Measurements from ENCODE around the gene MGAT5B.
"Not testable (repeated sequence)": the region's sequence is repeated elsewhere in the genome, so short reads cannot be mapped to it uniquely, and the experiment has no call there.

Gene MGAT5B

DNA sequence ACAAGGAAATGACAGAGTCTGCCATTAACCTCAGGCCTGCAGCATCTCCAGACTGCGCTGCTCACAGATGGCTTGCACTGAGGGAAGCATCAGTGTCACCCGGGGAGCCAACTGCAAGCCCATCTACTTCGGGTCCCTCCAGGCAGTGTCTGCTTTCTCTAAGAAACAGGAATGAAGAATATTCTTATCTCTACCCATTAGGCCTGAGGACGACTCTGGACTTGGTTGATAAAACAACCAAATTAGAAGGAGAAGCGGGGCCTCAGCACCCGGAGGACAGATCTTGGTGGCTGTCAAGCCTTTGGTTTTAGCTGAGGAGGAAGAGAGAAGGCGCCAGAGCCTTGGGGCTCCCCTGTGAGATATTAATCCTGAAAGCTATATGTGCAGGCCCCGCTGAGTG is 19.5 kb upstream of the MGAT5B start:
- no peak for DNase-seq (ENCODE audit: low spot score)

DNA sequence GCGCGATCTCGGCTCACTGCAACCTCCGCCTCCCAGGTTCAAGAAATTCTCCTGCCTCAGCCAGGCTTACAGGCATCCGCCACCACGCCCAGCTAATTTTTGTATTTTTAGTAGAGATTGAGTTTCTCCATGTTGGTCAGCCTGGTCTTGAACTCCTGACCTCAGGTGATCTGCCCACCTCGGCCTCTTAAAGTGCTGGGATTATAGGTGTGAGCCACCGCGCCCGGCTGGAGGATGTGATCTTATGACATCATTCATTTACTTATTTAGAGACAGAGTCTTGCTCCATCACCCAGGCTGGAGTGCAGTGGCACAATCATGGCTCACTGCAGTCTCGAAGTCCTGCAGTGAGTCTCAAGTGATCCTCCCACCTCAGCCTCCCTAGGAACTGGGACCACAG is 19.0 kb upstream of the MGAT5B start:
- not testable (repeated sequence) for DNase-seq (ENCODE audit: low spot score)

DNA sequence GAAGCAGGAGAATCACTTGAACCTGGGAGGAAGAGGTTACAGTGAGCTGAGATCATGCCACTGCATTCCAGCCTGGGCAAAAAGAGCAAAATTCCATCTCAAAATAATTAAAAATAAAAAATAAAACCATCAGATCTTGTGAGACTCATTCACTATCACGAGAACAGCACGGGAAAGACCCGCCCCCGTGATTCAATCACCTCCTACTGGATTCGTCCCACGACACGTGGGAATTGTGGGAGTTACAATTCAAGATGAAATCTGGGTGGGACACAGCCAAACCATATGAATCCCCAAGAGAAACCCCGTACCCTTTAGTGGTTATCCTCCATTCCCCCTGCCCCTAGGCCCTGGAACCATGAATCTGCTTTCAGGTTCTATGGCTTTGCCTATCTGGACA is 15.4 kb upstream of the MGAT5B start:
- no peak for DNase-seq (ENCODE audit: low spot score)

DNA sequence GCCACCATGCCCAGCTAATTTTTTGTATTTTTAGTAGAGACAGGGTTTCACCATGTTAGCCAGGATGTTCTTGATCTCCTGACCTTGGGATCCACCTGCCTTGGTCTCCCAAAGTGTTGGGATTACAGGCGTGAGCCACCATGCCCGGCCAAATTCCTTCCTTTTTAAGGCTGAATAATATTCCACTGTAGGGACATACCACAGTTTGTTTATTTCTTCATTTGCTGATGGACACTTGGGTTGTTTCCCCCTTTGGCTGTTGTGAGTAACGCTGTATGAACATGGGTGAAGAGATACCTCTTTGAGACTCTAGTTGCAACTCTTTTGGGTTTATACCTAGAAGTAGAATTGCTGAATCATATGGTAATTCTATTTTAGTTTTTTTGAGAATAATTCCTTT is 13.1 kb upstream of the MGAT5B start:
- no peak for DNase-seq (ENCODE audit: low spot score)

DNA sequence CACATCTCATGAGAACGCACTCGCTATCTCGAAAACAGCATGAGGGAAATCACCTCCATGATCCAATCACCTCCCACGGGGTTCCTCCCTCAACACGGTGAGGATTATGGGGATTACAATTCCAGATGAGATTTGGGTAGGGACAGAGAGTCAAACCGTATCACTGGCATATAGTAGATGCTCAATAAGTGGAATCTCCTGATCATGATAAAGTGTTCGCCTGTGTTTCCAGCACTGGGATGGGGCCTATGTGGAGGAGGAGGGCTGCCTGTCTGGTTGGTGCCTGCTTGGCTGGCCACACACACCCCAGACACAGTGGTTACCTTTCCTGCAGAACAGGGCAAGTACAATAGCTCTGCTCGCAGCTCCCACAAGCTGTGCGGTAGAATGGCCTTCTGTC is 6.1 kb upstream of the MGAT5B start:
- DNase-seq (ENCODE audit: low spot score) = no peak

DNA sequence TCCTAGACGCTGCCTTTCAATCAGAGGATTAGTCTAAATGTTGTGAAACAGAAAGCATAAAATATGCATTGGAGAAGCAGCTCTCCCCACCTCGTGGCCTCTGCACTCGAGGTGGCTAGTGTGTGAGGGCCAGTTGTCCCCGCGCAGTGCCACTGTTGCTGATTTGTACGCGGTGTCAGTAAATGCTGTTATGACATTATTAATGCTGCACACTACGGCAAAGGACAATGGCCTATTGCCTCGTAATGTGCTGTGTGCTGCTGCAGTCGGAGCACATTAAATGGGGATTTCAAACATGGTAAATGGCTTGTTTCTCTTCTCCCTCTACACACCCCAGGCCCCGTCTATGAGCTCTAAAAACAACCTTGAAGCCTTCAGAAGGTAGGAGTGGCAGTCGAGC is 5.7 kb upstream of the MGAT5B start:
- no peak for DNase-seq (ENCODE audit: low spot score)

DNA sequence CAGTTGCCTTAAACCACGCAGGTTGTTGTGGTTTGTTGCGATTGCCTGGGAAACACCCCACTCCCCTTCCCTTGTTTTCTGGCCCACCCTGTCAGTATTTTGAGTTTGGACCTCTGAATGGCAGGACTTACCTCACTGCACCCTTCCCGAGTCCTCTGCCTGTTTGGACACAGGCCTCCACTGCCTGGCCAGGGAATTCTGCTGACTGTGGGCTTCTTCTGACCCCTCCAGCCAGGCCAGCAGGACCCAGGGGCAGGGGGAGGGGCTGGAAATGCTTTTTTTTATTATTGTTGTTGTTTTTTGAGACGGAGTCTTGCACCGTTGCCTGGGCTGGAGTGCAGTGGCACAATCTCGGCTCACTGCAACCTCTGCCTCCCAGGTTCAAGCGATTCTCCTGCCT is 4.2 kb upstream of the MGAT5B start:
- no peak for DNase-seq (ENCODE audit: low spot score)

DNA sequence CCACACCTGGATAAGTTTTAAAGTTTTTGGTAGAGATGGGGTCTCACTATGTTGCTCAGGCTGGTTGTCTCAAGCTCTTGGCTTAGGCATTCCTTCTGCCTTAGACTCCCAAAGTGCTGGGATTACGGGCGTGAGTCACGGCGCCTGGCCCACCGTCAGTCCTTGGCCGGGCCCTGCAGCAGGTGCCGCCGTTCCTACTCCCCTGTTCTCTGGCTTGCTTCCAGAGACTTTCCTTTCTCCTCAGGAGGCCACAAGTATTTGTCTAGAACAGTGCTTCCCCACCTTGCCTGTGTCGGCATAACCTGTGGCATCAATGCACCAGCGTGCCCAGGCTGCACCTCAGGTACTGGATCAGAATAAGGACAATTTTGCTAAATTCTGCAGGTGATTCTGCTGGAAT is 3.0 kb upstream of the MGAT5B start:
- DNase-seq (ENCODE audit: low spot score) = no peak

DNA sequence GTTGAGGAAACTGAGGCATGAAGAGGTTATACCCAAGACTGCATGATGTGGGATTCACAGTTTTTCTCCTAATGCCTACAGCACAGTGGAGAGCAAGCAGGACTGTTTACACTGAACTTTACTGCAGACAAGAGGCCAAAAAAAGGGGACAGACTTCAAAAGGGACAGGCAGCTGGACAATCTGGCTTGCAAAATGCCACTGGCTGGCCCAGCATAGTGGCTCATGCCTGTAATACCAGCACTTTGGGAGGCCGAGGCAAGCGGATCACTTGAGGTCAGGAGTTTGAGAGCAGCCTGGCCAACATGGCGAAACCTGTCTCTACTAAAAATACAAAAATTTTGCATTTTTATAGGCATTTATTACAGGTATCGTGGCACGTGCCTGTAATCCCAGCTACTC is 2.0 kb upstream of the MGAT5B start:
- no peak for DNase-seq (ENCODE audit: low spot score)

DNA sequence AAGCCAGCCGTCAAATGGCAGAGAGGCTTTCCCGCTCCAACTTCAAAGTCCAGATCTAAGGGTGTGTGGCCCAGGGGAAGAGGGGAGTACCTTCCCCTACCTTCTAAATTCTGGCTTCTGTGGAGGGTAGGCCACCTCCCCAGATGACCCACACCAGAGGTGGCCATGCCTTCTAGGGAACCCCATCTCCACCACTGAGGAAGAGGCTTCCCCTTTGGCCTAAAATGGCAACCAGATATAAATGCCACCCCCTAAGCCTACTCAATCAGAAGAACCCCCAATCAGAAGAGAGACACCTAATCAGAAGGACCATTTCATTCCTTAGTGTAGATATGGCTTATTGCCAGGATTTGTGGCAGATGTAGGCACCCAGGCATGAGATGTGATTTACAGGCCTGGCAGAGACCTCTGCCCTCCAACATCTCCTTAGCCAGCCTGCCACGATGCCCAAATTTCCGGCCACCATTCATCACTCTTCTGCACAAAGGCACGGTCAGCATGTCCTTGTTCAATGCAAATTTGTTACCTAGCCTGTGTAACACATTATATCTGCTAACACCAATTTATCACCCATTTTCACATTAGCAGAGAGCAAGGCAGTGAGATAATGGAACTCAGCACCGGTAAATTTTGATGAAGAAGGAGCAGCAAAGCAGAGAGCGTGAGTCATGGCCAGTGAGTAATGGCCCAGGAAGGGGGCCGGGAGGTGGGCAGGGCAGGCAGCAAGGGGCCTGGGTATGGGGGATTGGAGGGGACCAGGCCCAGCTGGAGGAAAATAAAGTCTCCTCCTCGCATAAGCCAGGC is 1.2 kb upstream of the MGAT5B start:
- DNase-seq (ENCODE audit: low spot score) = no peak

DNA sequence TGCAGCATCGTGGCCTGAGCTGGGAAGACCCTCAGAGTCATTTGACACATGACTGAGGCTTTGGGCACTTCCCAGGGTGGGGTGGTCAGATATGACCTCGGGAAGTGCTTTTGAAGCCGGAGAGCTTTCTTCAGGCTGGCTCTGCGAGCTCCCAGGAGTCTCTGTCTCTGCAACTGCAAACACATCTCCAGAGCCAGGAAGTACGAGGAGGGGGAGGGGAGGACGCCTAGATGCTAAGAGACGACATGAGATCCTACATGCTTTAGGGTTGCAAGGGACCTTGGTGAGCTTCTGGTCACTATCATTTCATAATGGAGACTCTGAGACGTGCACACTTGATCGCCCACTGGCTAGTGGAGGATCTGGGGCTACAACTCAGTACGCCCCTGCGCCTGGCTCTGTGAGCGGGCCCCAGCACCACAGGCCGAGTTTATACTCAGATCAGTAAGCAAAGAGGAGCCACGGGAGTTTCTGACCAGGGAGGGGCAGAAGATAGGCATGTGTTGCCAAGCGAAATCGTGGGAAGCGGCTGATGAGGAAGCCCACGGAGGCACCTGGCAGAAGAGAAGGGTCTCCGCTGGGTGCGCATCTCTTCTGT is 527 bp upstream of the MGAT5B start:
- no peak for DNase-seq (ENCODE audit: low spot score)

DNA sequence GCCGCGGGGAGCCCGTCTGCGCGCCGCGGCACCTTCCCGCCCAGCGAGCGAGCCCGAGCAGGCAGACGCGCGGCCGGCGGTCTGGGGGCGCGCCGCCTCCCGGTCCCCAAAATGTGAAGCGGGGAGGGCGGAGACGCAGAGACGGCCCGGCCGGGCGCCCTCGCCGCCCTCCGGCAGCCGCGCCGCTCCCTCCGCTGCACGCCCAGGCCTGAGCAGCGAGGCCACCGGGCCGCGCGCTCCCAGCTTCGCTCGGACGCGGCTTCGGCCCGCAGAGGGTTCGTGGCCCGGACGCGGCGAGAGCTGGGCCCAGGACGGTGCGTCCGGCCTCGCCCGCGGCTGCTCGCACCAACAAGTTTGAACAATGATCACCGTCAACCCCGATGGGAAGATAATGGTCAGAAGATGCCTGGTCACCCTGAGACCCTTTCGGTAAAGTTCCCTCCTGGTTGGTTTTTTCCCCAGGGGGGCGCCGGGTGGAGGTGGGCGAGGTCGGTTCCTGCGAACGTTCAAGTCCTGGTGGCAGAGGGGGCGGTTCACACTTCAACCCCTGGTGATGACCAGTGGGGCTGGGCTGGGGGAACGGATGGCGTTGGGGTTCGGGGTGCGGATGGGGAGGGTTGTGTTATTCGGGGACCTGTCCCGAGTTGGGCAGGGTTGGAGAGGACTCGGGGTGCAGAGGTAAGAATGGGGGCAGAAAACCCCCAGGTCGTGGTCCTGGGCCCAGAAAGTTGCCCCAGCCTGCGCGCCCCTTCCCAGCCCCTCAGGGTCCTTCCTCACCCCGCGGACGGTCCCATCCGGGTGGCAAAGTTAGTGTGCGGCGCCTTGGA is 678 bp downstream of the MGAT5B start:
- no peak for DNase-seq (ENCODE audit: low spot score)

DNA sequence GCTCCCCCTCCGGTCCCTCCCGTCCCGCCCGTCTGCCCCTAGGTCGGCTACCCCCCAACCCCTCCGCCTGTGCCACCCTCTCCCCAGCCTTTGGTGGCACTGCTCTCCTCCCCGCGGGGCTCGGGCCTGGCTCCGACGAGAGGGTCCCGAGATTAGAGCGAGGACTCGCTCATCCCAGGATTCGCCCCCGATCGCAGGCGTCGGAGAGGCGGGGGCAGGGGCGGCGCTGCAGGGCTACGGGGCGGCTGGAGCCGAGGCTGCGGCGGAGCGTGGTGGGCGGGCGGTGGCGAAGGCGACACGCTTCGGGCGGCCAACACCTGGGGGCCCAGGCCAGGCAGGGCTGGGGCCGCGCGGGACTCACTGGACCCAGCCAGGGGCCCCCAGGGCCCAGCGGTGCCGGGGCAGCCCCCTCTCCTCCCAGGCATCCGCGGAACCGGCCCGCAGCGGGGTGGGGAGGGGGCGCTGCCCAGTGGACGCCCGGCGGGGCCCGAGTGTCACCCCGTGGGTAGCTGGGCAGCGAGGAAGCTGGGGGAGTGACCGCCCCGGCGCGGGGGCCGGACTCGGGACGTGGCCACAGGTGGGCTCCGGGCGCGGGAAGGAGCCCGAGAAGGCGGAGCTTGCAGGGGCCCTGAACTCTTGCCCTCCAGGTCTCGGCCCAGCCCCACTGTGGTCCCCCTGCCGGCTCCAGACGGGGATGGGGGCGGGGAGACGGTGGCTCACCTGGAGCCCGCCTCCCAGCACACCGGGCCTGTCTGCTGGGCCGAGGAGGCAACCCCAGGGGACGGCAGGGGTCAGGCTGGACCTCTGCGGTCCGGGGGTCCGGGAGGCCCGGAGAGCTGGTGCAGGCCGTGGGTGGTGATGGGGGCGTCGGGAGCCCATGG is 1.5 kb downstream of the MGAT5B start:
- no peak for DNase-seq (ENCODE audit: low spot score)

DNA sequence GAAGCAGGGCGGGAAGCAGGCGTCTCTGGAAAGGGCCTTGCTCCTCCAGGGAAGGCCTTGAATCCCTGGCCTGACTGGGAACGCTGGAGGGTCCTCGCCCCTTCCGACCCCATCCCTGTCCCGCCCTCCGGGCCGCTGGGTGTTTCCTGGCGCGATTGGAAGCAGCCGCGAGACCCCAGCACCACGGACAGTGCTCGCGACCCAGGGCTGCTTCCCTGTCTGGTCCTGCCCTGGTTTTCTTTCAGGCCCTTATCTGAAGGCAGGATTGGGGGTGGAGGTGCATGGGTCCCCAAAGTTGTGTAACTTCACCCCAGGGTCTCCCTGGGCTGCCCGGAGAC is 2.1 kb downstream of the MGAT5B start:
- DNase-seq (ENCODE audit: low spot score) = no peak

DNA sequence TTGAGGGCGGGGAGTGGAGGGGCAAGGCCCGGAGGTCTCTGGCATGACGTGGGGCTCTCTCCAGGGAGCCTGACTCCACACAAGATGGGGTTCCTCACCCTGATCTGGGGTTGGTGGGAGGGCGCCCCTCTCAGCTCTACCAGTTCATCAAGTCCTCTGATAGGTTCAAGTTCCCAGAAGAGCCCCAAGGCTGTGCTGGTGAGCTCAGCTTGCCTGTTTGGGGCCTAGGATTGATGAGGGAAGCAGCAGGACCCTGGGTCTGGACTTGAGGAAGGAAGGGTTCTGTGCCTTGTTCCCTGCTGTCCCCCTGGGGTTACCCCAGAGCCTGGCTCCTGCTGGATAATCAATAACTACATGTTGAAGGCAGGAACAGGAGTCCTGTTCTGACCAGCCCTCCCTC is 3.5 kb downstream of the MGAT5B start:
- no peak for DNase-seq (ENCODE audit: low spot score)

DNA sequence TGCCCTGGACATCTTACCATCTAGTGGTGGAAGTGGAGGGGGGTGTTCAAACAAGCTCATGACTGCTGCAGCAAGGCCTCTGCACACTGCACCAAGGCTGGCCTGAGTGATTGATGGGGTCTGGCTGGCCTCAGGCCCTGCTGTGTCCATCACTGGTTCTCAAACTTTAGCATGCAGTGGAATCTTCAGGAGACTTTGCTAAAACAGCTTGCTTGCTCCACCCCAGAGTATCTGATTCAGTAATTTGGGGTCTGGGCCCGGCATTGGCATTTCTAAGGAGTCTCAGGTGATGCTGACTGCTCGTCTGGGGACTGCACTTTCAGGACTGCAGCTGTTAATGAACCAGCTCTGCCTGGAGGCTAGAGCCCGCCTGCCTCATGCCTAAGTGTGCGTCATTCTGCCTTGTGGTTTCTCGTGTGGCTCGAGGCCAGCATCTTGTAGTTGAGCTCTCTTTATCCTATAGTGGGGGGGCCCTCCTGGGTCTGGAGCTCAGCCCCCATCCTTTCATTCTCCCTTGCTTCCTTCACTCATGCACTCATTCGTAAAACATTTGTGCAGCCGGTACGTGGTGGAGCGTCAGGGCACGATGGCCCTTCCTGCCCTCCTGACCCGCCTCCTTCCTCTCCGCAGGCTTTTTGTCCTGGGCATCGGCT is 4.1 kb downstream of the MGAT5B start:
- DNase-seq (ENCODE audit: low spot score) = no peak

DNA sequence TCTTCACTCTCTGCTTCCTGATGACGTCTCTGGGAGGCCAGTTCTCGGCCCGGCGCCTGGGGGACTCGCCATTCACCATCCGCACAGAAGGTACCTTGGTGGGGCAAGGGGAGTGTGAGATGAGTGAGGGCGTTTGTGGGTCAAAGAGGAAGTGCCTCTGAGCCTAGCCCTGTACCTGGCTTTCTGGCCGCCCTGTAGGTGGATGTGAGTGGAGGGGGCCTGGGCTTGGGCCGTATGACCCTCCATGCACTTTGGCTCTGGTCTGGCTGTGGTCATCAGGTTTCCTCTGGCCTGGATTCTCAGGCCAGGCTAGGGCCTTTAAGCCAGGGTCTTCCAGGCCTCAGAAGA is 4.6 kb downstream of the MGAT5B start:
- DNase-seq (ENCODE audit: low spot score) = no peak

DNA sequence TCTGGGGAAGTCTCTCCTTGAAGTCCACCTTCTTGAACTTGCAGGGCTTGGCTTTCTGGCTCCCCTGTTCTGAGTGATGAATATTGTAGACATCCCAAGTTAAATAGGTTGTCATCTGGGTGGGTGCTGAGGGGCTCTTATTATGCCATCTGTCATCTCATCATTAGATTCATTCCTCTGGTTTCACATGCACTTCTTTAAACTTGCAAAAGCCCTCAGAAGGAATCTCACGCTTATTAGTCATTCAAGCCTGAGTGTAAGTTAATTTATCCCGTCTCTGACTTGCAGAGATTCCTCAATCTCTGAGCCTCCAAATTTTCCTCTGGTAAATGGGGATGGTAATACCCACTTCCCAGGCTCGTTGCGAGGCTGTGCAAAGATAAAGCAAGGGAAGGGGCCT is 5.7 kb downstream of the MGAT5B start:
- no peak for DNase-seq (ENCODE audit: low spot score)

DNA sequence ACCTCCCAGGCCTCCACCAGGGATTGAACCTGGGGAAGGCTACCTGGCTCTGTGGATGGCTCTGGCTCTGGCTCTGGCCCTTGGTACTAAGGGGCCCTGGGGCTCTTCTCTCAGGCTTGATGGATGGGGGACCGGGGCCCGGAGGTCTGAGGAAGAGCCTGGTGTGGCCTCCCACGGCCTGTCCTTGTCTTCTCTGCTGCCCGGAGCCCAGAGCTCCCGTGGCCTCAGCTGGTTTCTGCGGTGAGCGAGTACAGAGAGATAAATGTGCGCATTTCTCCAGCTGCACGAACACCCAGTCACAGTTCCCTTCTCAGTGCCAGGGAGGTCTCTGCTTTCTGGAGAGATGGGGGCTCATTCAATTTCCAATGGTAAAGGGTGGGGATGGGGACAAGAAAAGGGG is 9.2 kb downstream of the MGAT5B start:
- no peak for DNase-seq (ENCODE audit: low spot score)

DNA sequence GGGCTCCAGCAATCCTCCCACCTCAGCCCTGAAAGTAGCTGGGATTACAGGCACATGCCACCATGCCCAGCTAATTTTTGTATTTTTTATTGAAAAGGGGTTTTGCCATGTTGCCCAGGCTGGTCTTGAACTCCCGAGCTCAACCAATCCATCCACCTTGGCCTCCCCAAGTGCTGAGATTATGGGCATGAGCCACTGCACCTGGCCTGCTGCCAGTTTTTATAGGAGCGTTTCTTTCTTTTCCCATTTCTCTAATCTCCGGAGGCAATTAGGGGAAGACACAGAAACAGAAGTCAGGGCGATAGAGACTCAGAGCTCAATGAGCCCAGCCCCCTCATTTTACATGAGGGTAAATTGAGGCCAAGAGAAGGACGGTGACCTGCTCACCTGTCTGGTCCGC is 10.4 kb downstream of the MGAT5B start:
- DNase-seq (ENCODE audit: low spot score) = no peak

DNA sequence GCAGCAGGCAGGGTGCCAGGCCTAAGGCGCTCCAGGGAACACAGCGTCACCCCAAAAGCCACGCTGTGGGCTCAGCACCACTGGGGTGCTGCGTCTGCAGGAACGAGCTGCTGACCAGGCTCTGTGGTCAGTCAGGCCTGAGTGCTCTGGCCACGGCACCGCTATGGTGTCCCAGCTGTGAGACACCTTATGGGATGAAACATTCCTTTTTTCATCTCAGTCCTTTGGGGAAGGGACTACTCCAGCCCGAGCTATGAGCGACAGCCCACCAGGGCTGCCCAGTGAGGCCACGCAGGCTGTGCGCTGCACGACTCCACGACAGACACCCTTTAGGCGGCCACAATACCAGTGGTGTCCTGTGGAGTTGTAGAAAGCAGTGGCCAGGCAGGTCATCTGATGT is 11.1 kb downstream of the MGAT5B start:
- no peak for DNase-seq (ENCODE audit: low spot score)

DNA sequence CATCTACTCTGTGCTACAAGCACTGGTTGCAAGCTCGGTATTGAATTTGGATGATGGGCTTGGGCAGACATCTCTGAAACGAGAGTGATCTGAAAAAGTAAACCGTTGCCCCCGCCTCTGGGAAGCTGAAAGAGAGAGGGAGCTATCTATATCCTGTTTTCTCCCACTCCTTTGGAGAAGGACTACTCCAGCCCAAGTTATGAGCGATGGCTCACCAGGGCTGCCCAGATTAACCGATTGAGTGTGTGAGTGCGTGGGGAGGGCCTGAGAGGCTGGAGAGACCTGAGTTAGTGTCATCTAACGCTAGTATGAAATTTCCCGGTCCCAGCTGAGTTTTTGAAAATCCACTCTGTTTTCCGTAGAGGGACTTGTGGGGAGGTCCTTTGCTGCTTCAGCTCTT is 11.5 kb downstream of the MGAT5B start:
- DNase-seq (ENCODE audit: low spot score) = no peak
